Lower leg skin (tissue), 3 donors: ENCODE results near the gene APLNR.

Experiments
- POLR2A ChIP-seq, 2 donors: fragments of 450-650 bp; IDR thresholded peaks; one replicate each; pipeline ENCODE4 v1.6.1; 2016 to 2017; ENCODE audit warnings: antibody characterized with exemption in 2 of 2, mild to moderate bottlenecking in 1 of 2, moderate library complexity in 1 of 2
- TF ChIP-seq, protein P1 (sequence below), 3 donors: fragments of 450-650 bp; IDR thresholded peaks; one replicate each; pipeline ENCODE4 v1.5.1; 2016; ENCODE audit warnings: antibody characterized with exemption in 3 of 3, mild to moderate bottlenecking in 3 of 3, moderate library complexity in 2 of 3

GRCh38 chr11:57269571-57270021, 32.5 kb upstream of the APLNR start:
- TF ChIP-seq, protein P1, sequence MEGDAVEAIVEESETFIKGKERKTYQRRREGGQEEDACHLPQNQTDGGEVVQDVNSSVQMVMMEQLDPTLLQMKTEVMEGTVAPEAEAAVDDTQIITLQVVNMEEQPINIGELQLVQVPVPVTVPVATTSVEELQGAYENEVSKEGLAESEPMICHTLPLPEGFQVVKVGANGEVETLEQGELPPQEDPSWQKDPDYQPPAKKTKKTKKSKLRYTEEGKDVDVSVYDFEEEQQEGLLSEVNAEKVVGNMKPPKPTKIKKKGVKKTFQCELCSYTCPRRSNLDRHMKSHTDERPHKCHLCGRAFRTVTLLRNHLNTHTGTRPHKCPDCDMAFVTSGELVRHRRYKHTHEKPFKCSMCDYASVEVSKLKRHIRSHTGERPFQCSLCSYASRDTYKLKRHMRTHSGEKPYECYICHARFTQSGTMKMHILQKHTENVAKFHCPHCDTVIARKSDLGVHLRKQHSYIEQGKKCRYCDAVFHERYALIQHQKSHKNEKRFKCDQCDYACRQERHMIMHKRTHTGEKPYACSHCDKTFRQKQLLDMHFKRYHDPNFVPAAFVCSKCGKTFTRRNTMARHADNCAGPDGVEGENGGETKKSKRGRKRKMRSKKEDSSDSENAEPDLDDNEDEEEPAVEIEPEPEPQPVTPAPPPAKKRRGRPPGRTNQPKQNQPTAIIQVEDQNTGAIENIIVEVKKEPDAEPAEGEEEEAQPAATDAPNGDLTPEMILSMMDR (IDR thresholded peaks at IDR 0.05): no peak
- no peak for TF ChIP-seq POLR2A (IDR thresholded peaks at IDR 0.05)
